ENCODE data around the gene EVC. TPM values are rescaled to one million over a fixed set of nuclear protein-coding genes. Genes with fewer than 3 reads are reported as not detected.

The EVC gene
- total and polyA plus RNA-seq, 2 donors from 2014 or later, result 7.8 to 159 TPM

GRCh38 chr4:5717449-5718158, 6.6 kb downstream of the EVC start:
- DNase-seq (no peak), FAIRE-seq (no peak)
- Histone ChIP-seq H3K9me3 (ENCODE audit: control insufficient read depth in 2 of 3, insufficient read depth in 1 of 3, low read length in 3 of 3) (peaks cover 0 to 4% (median 0%) of the 10 kb centered on the region in 3 donors), H3K27me3 (ENCODE audit: control insufficient read depth, insufficient read depth, low read length) (no peaks in the 10 kb centered on the region), H3K36me3 (ENCODE audit: control insufficient read depth in 2 of 3, insufficient read depth in 3 of 3, low read length in 3 of 3) (no peaks in the 10 kb centered on the region), H3K4me3 (ENCODE audit: low read length in 3 of 3) (no peak overlapping the region), H3K27ac (ENCODE audit: low read depth in 2 of 2, low read length in 2 of 2) (peak overlapping the region in 1 of 2 donors; percentile 37), H3K9ac (ENCODE audit: low read length in 3 of 3) (no peak overlapping the region), H3K4me1 (ENCODE audit: control insufficient read depth in 2 of 3, insufficient read depth in 2 of 3, low read depth in 1 of 3, low read length in 3 of 3) (peaks cover 2 to 48% (median 45%) of the 10 kb centered on the region in 3 donors)
- TF ChIP-seq CTCF (IDR thresholded peaks at IDR 0.05; ENCODE audit: borderline replicate concordance, extremely low read depth, insufficient read depth), result no peak
- intact Hi-C loops (cut with DNase I), result no loop called here

GRCh38 chr4:5718411-5718810, 7.4 kb downstream of the EVC start:
- Histone ChIP-seq H3K4me1 (ENCODE audit: control insufficient read depth in 2 of 3, insufficient read depth in 2 of 3, low read depth in 1 of 3, low read length in 3 of 3) (peaks cover 2 to 51% (median 45%) of the 10 kb centered on the region in 3 donors), H3K27me3 (ENCODE audit: control insufficient read depth, insufficient read depth, low read length) (no peaks in the 10 kb centered on the region), H3K27ac (ENCODE audit: low read depth in 2 of 2, low read length in 2 of 2) (no peak overlapping the region), H3K9me3 (ENCODE audit: control insufficient read depth in 2 of 3, insufficient read depth in 1 of 3, low read length in 3 of 3) (peaks cover 0 to 4% (median 0%) of the 10 kb centered on the region in 3 donors), H3K9ac (ENCODE audit: low read length in 3 of 3) (no peak overlapping the region), H3K4me3 (ENCODE audit: low read length in 3 of 3) (no peak overlapping the region), H3K36me3 (ENCODE audit: control insufficient read depth in 2 of 3, insufficient read depth in 3 of 3, low read length in 3 of 3) (no peaks in the 10 kb centered on the region)
- no peak for TF ChIP-seq CTCF (IDR thresholded peaks at IDR 0.05; ENCODE audit: borderline replicate concordance, extremely low read depth, insufficient read depth)
- FAIRE-seq (no peak), DNase-seq (no peak)
- intact Hi-C loops (cut with DNase I), result no loop called here

- Histone ChIP-seq H3K9me3 (ENCODE audit: control insufficient read depth in 2 of 3, insufficient read depth in 1 of 3, low read length in 3 of 3) (peaks cover 0 to 4% (median 0%) of the 10 kb centered on the region in 3 donors), H3K27me3 (ENCODE audit: control insufficient read depth, insufficient read depth, low read length) (no peaks in the 10 kb centered on the region), H3K4me3 (ENCODE audit: low read length in 3 of 3) (no peak overlapping the region), H3K36me3 (ENCODE audit: control insufficient read depth in 2 of 3, insufficient read depth in 3 of 3, low read length in 3 of 3) (no peaks in the 10 kb centered on the region), H3K9ac (ENCODE audit: low read length in 3 of 3) (no peak overlapping the region), H3K27ac (ENCODE audit: low read depth in 2 of 2, low read length in 2 of 2) (peak overlapping the region; percentile 60 to 64), H3K4me1 (ENCODE audit: control insufficient read depth in 2 of 3, insufficient read depth in 2 of 3, low read depth in 1 of 3, low read length in 3 of 3) (peaks cover 2 to 60% (median 52%) of the 10 kb centered on the region in 3 donors)
- intact Hi-C loops (cut with DNase I), result no loop called here
- DNase-seq (peak in 2 of 5 donors; percentile 39 to 54), FAIRE-seq (no peak)
- TF ChIP-seq CTCF (IDR thresholded peaks at IDR 0.05; ENCODE audit: borderline replicate concordance, extremely low read depth, insufficient read depth), result no peak
Measured at GRCh38 chr4:5719350-5720055, 8.5 kb downstream of the EVC start.
